Measurements from ENCODE around the gene NRP1. TPM values are rescaled to one million over a fixed set of nuclear protein-coding genes. Genes with fewer than 3 reads are reported as not detected.
A peak's percentile ranks its signal among the peaks of the same experiment; 100 is the strongest.

Gene NRP1
- total and polyA plus RNA-seq, 10 donors = 4.8 to 202 (median 138) TPM

- Histone ChIP-seq H3K4me1 (peaks cover 0 to 30% (median 1%) of the 10 kb centered on the region in 6 donors), H3K27me3 (replicated peaks in 1 of 7) (no peaks in the 10 kb centered on the region), H3K27ac (peak overlapping the region in 1 of 8 donors; percentile 2), H3K36me3 (peaks cover 0 to 13% (median 0%) of the 10 kb centered on the region in 6 donors), H3K4me3 (no peak overlapping the region), H3K9me3 (no peaks in the 10 kb centered on the region)
- intact Hi-C loops (cut with DNase I; ENCODE audit: low total_unique reads) = no loop called here
- DNase-seq = no peak
- 68 to 83% (median 80%) methylated on average over 3 of the region's 3 CpGs for WGBS, 5 donors
- TF ChIP-seq CTCF (IDR thresholded peaks at IDR 0.05 in 8 of 11, conservative IDR thresholded peaks at IDR 0.05 in 3 of 11) = no peak
- no peak for TF ChIP-seq POLR2A (IDR thresholded peaks at IDR 0.05)
- no peak for TF ChIP-seq POLR2AphosphoS5 (IDR thresholded peaks at IDR 0.05)
Observed at GRCh38 chr10:33233635-33234034, 100.8 kb downstream of the NRP1 start.

GRCh38 chr10:33233221-33233620, 101.2 kb downstream of the NRP1 start:
- Histone ChIP-seq H3K27me3 (replicated peaks in 1 of 7) (no peaks in the 10 kb centered on the region), H3K4me3 (no peak overlapping the region), H3K9me3 (no peaks in the 10 kb centered on the region), H3K27ac (peak overlapping the region in 1 of 8 donors; percentile 2), H3K4me1 (peaks cover 0 to 30% (median 1%) of the 10 kb centered on the region in 6 donors), H3K36me3 (peaks cover 0 to 13% (median 0%) of the 10 kb centered on the region in 6 donors)
- DNase-seq = no peak
- 71 to 84% (median 81%) methylated on average over 5 of the region's 5 CpGs for WGBS, 5 donors
- no peak for TF ChIP-seq CTCF (IDR thresholded peaks at IDR 0.05 in 8 of 11, conservative IDR thresholded peaks at IDR 0.05 in 3 of 11)
- TF ChIP-seq POLR2AphosphoS5 (IDR thresholded peaks at IDR 0.05) = no peak
- no peak for TF ChIP-seq POLR2A (IDR thresholded peaks at IDR 0.05)
- intact Hi-C loops (cut with DNase I; ENCODE audit: low total_unique reads) = no loop called here

- peaks cover 0 to 30% (median 1%) of the 10 kb centered on the region in 6 donors for H3K4me1 ChIP-seq
- H3K27me3 ChIP-seq (replicated peaks in 1 of 7) = no peaks in the 10 kb centered on the region
- no peak overlapping the region for H3K27ac ChIP-seq
- TF ChIP-seq POLR2AphosphoS5 (IDR thresholded peaks at IDR 0.05) = no peak
- no peak for TF ChIP-seq CTCF (IDR thresholded peaks at IDR 0.05 in 8 of 11, conservative IDR thresholded peaks at IDR 0.05 in 3 of 11)
- no peak for TF ChIP-seq POLR2A (IDR thresholded peaks at IDR 0.05)
- H3K4me3 ChIP-seq = no peak overlapping the region
- no peak for DNase-seq
- intact Hi-C loops (cut with DNase I; ENCODE audit: low total_unique reads) = no loop called here
- H3K36me3 ChIP-seq = peaks cover 0 to 2% (median 0%) of the 10 kb centered on the region in 6 donors
- no peaks in the 10 kb centered on the region for H3K9me3 ChIP-seq
- 88 to 93% (median 90%) methylated on average over 7 of the region's 7 CpGs for WGBS, 5 donors
Observed at GRCh38 chr10:33231621-33232350, 102.7 kb downstream of the NRP1 start.

GRCh38 chr10:33229949-33230267, 104.6 kb downstream of the NRP1 start:
- intact Hi-C loops (cut with DNase I; ENCODE audit: low total_unique reads) = no loop called here
- WGBS, 5 donors = 44 to 67% (median 64%) methylated on average over 2 of the region's 2 CpGs

More at GRCh38 chr10:33229949-33230267, 104.6 kb downstream of the NRP1 start:
- H3K9me3 ChIP-seq = no peaks in the 10 kb centered on the region
- H3K27ac ChIP-seq = peak overlapping the region in 6 of 8 donors; percentile 9 to 43 (median 18)
- peaks cover 0 to 16% (median 5%) of the 10 kb centered on the region in 6 donors for H3K36me3 ChIP-seq
- no peak for DNase-seq
- H3K4me1 ChIP-seq = peaks cover 0 to 23% (median 1%) of the 10 kb centered on the region in 6 donors
- no peak for TF ChIP-seq POLR2AphosphoS5 (IDR thresholded peaks at IDR 0.05)
- no peak for TF ChIP-seq POLR2A (IDR thresholded peaks at IDR 0.05)
- TF ChIP-seq CTCF (IDR thresholded peaks at IDR 0.05 in 8 of 11, conservative IDR thresholded peaks at IDR 0.05 in 3 of 11) = no peak
- no peaks in the 10 kb centered on the region for H3K27me3 ChIP-seq (replicated peaks in 1 of 7)
- no peak overlapping the region for H3K4me3 ChIP-seq

All from spleen (tissue), 11 donors.